Large intestine (tissue), 3 donors: ENCODE data around the gene PROX2. TPM values are rescaled to one million over a fixed set of nuclear protein-coding genes. Genes with fewer than 3 reads are reported as not detected.

Source experiments
- DNase-seq, 2 donors: peaks; one replicate each; pipeline versions ENCODE4 v3.0.0 to v3.0.0-alpha.2; 2013
- H3K27ac ChIP-seq: one replicate; pipeline ENCODE4 v1.5.1; 2013; ENCODE audit warnings: low read length
- H3K27me3 ChIP-seq: 2 replicates; pipeline ENCODE4 v1.6.1; 2013; ENCODE audit warnings: low read length; ENCODE audit not compliant: control insufficient read depth, insufficient read depth
- H3K36me3 ChIP-seq: 2 replicates; pipeline ENCODE4 v1.6.1; 2013; ENCODE audit warnings: low read length; ENCODE audit not compliant: control insufficient read depth, insufficient read depth
- H3K4me1 ChIP-seq: one replicate; pipeline ENCODE4 v1.6.1; 2013; ENCODE audit warnings: low read length; ENCODE audit not compliant: control insufficient read depth, insufficient read depth
- H3K4me3 ChIP-seq: one replicate; pipeline ENCODE4 v1.5.1; 2013; ENCODE audit warnings: low read length
- H3K9me3 ChIP-seq: one replicate; pipeline ENCODE4 v1.6.1; 2013; ENCODE audit warnings: mild to moderate bottlenecking, low read depth, low read length, moderate library complexity; ENCODE audit not compliant: control insufficient read depth
- WGBS: methylation state at CpG from one replicate; pipeline ENCODE4 v1.1.5; 2013; ENCODE audit warnings: low lambda C conversion rate; ENCODE audit not compliant: insufficient coverage; 5-methylcytosine and 5-hydroxymethylcytosine counted together
- polyA plus RNA-seq: library from polyadenylated mRNA; unstranded; fragments of 120-200 nt; gene quantifications from one replicate; pipeline ENCODE4 v1.2.1, GENCODE V29; 2013

The PROX2 gene
- polyA plus RNA-seq, 1 donor = 1.5 TPM

- Histone ChIP-seq H3K9me3 (no peaks in the 10 kb centered on the region), H3K27me3 (no peaks in the 10 kb centered on the region), H3K4me3 (no peak overlapping the region), H3K27ac (no peak overlapping the region), H3K4me1 (no peaks in the 10 kb centered on the region), H3K36me3 (no peaks in the 10 kb centered on the region)
- DNase-seq = no peak
- no CpG with 5 or more reads among the region's 3 CpGs for WGBS
Observed at GRCh38 chr14:74846168-74846567, 29.8 kb downstream of the PROX2 start.

GRCh38 chr14:74843653-74844052 lies 32.3 kb downstream of the PROX2 start:
- H3K36me3 ChIP-seq = peaks cover 5% of the 10 kb centered on the region
- no peaks in the 10 kb centered on the region for H3K4me1 ChIP-seq
- no peak for DNase-seq
- H3K27ac ChIP-seq = no peak overlapping the region
- no peaks in the 10 kb centered on the region for H3K27me3 ChIP-seq
- no peak overlapping the region for H3K4me3 ChIP-seq
- H3K9me3 ChIP-seq = no peaks in the 10 kb centered on the region

DNA sequence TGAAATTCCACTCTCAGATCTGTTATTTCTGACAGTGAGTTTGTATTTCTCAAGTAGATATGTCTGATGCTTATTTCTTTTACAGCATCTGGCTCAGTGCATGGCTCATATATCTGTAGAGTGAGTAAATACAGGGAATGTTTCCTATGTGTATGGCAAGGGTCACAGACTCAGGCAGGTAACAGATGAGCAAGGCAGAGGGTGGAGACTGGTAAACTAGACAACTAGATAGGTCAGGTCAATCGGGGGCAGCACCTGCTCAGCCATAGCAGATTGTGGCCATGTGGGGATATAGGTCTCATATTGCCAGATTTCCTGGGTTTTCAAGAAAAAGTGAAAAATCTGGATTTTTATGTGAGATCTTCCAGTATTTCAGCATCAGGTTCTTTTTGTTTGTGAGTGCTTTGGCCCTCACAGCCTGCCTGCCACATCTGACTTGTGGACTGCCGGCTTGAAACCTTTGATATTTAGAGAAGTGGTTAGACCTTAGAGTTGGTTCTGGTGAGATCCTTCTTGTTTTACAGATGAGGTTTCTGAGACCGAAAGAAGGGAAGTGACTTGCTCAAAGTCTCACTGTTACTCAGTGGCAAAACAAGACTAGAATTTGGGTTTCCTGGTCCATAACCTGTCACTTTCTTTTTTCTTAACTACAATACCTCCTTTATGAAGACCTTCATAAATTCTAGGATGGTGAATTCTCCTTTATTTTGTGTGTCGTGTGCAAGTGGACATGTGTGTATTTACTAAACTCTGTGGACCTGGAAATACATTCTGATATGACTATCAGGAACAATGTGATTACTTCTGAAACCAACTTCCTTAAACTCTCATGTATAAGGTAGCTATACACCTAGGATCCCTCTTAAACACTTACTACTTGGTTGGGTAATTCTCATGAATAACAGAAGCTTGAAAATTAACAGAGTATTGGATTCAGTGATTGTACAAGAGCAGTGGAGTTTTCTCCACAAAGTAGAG lies 34.4 kb downstream of the PROX2 start:
- H3K36me3 ChIP-seq = peaks cover 7% of the 10 kb centered on the region
- H3K27ac ChIP-seq = no peak overlapping the region
- H3K27me3 ChIP-seq = no peaks in the 10 kb centered on the region
- DNase-seq = no peak
- WGBS = no CpG with 5 or more reads among the region's 4 CpGs
- H3K4me1 ChIP-seq = no peaks in the 10 kb centered on the region
- no peaks in the 10 kb centered on the region for H3K9me3 ChIP-seq
- no peak overlapping the region for H3K4me3 ChIP-seq

- peaks cover 10% of the 10 kb centered on the region for H3K36me3 ChIP-seq
- no peak for DNase-seq
- H3K27me3 ChIP-seq = no peaks in the 10 kb centered on the region
- H3K9me3 ChIP-seq = no peaks in the 10 kb centered on the region
- no peak overlapping the region for H3K4me3 ChIP-seq
- H3K27ac ChIP-seq = no peak overlapping the region
- WGBS = 100% methylated on average over 1 of the region's 5 CpGs
- H3K4me1 ChIP-seq = no peaks in the 10 kb centered on the region
Observed at GRCh38 chr14:74840603-74841030, 35.3 kb downstream of the PROX2 start.

GRCh38 chr14:74838166-74838565 lies 37.8 kb downstream of the PROX2 start:
- Histone ChIP-seq H3K4me1 (no peaks in the 10 kb centered on the region), H3K27me3 (no peaks in the 10 kb centered on the region), H3K36me3 (peaks cover 17% of the 10 kb centered on the region), H3K4me3 (no peak overlapping the region), H3K9me3 (no peaks in the 10 kb centered on the region), H3K27ac (no peak overlapping the region)
- WGBS = no CpG with 5 or more reads among the region's 2 CpGs
- no peak for DNase-seq

DNA sequence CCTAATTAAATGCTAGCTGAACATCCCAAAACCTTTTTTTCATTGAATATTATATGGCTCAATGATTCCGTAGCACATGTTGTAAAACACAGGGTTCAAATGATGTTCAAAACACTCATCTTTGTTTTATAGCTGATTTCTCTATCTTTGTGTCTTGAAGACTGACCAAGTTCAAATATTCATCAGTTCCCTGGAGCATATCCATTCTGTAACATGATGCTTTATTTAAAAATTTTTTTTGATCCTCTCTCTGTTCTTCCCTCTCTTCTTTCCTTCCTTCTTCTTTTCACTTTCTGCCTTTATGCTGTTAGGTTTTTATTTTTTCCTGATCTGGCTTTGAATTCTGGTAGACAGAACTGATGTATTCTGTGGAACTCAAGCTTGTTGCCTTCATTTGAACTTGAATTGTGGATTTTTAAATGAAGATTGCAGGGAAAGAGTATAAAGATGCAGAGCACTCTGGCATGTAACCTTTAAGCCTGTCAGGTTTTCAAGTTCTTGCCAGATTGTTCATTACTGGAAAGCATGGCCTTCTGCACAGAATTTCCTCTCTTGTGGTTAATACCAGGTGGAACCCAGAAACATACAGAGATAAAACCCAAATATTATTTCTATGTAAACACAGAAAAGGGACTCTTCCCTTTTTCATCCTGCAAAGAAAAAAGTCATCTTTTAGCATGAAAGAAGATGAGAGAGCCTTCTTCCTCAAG lies 39.5 kb downstream of the PROX2 start:
- no peaks in the 10 kb centered on the region for H3K9me3 ChIP-seq
- no peaks in the 10 kb centered on the region for H3K27me3 ChIP-seq
- no peaks in the 10 kb centered on the region for H3K4me1 ChIP-seq
- H3K4me3 ChIP-seq = no peak overlapping the region
- peaks cover 22% of the 10 kb centered on the region for H3K36me3 ChIP-seq
- WGBS = 71% methylated on average over 1 of the region's 1 CpG
- DNase-seq = no peak
- H3K27ac ChIP-seq = no peak overlapping the region

GRCh38 chr14:74835645-74836250 lies 40.2 kb downstream of the PROX2 start:
- WGBS = no CpG with 5 or more reads among the region's 7 CpGs
- Histone ChIP-seq H3K27ac (no peak overlapping the region), H3K27me3 (no peaks in the 10 kb centered on the region), H3K4me3 (no peak overlapping the region), H3K9me3 (no peaks in the 10 kb centered on the region), H3K36me3 (peaks cover 26% of the 10 kb centered on the region), H3K4me1 (no peaks in the 10 kb centered on the region)
- DNase-seq = no peak

GRCh38 chr14:74834692-74835392 lies 41.1 kb downstream of the PROX2 start:
- no peaks in the 10 kb centered on the region for H3K27me3 ChIP-seq
- H3K9me3 ChIP-seq = no peaks in the 10 kb centered on the region
- no peak for DNase-seq
- no peak overlapping the region for H3K4me3 ChIP-seq
- no peaks in the 10 kb centered on the region for H3K4me1 ChIP-seq
- WGBS = no CpG with 5 or more reads among the region's 5 CpGs
- peaks cover 29% of the 10 kb centered on the region for H3K36me3 ChIP-seq
- no peak overlapping the region for H3K27ac ChIP-seq

- DNase-seq = no peak
- Histone ChIP-seq H3K27me3 (no peaks in the 10 kb centered on the region), H3K4me3 (no peak overlapping the region), H3K36me3 (peaks cover 41% of the 10 kb centered on the region), H3K9me3 (no peaks in the 10 kb centered on the region), H3K4me1 (no peaks in the 10 kb centered on the region), H3K27ac (no peak overlapping the region)
- 71% methylated on average over 1 of the region's 4 CpGs for WGBS
Observed at GRCh38 chr14:74832849-74833248, 43.1 kb downstream of the PROX2 start.

GRCh38 chr14:74829251-74829650 lies 46.7 kb downstream of the PROX2 start:
- no CpG with 5 or more reads among the region's 5 CpGs for WGBS
- Histone ChIP-seq H3K36me3 (peaks cover 30% of the 10 kb centered on the region), H3K9me3 (no peaks in the 10 kb centered on the region), H3K4me1 (no peaks in the 10 kb centered on the region), H3K4me3 (no peak overlapping the region), H3K27me3 (no peaks in the 10 kb centered on the region), H3K27ac (no peak overlapping the region)
- DNase-seq = no peak
